K562 (cell line): ENCODE measurements around the gene FBXO28. TPM values are rescaled to one million over a fixed set of nuclear protein-coding genes. Genes with fewer than 3 reads are reported as not detected.

Experiments
- ATAC-seq: fragments of 200-7000 bp; cut with Tn5 transposase; 3 replicates; pipeline ENCODE4 v1.9.1; 2020; ENCODE audit warnings: moderate library complexity
- BruUV-seq: library from RNA; stranded (reverse); fragments of 400-500 nt; replicated peaks from 2 replicates; lab custom pipeline; 2021; lab: Mats Ljungman, UMichigan
- CTCF ChIA-PET: fragments of 300-600 bp; formaldehyde crosslinking; extraction: SDS; loops from one replicate; lab custom pipeline; 2021; ENCODE audit warnings: low intra/inter-chr PET ratio; lab: Yijun Ruan, JAX
- POLR2A ChIA-PET: fragments of 300-600, 350-650 bp; sonication (Branson Sonifier 250); formaldehyde crosslinking; extraction: SDS; loops from one replicate; lab custom pipeline; 2021; ENCODE audit warnings: antibody characterized with exemption, inconsistent platforms; lab: Yijun Ruan, JAX
- DNase-seq, 4 experiments: peaks; one replicate each; pipeline versions ENCODE4 v3.0.0 to v3.0.0-alpha.2; 2011 to 2018; ENCODE audit warnings: low spot score in 3 of 4, mixed read lengths in 3 of 4; ENCODE audit errors: extremely low read depth in 1 of 4
- FAIRE-seq: peaks from 2 replicates; lab custom pipeline; 2011; peaks lifted over from hg19 to GRCh38; lab: Jason Lieb, UNC
- H2AFZ ChIP-seq: 2 replicates; pipeline ENCODE4 v1.6.0; 2011; ENCODE audit warnings: low read depth, low read length, control low read depth, inconsistent platforms
- H3K27ac ChIP-seq: fragments of 200-600 bp; 3 replicates; pipeline ENCODE4 v1.8.0; 2011; ENCODE audit warnings: low read depth, mild to moderate bottlenecking, control low read depth, inconsistent platforms, low read length, moderate library complexity, mixed read lengths; ENCODE audit errors: extremely low read depth
- H3K27me3 ChIP-seq, 2 experiments: fragments of 300-600 bp in 1 of 2; 2 replicates in 1 of 2; 3 replicates in 1 of 2; pipeline versions ENCODE4 v1.6.0 to v1.8.0; 2011; ENCODE audit warnings: inconsistent platforms in 2 of 2, low read length in 2 of 2, mild to moderate bottlenecking in 1 of 2, mixed read lengths in 1 of 2, moderate library complexity in 1 of 2; ENCODE audit not compliant: control insufficient read depth in 2 of 2, insufficient read depth in 2 of 2
- H3K36me3 ChIP-seq: fragments of 300-600 bp; 3 replicates; pipeline ENCODE4 v1.8.0; 2011; ENCODE audit warnings: mild to moderate bottlenecking, low read length, inconsistent platforms; ENCODE audit not compliant: control insufficient read depth, insufficient read depth
- H3K4me1 ChIP-seq, 2 experiments: fragments of 200-600 bp in 1 of 2; replicated peaks in 1 of 2; 2 replicates in 1 of 2; 3 replicates in 1 of 2; pipeline versions ENCODE4 v1.5.1 to v1.8.0; 2011; ENCODE audit warnings: inconsistent platforms in 2 of 2, low read length in 2 of 2, mild to moderate bottlenecking in 1 of 2, mixed read lengths in 1 of 2, moderate library complexity in 1 of 2; ENCODE audit not compliant: control insufficient read depth in 2 of 2, insufficient read depth in 2 of 2
- H3K4me2 ChIP-seq: 2 replicates; pipeline ENCODE4 v1.6.1; 2011; ENCODE audit warnings: low read length, control low read depth, inconsistent platforms, mixed read lengths; ENCODE audit not compliant: insufficient read depth
- H3K4me3 ChIP-seq: fragments of 200-600 bp; sonication (generic), shearing (Covaris generic); 2 replicates; pipeline ENCODE4 v1.5.1; 2016; ENCODE audit warnings: control low read depth, inconsistent platforms
- H3K79me2 ChIP-seq: fragments of 200-600 bp; 3 replicates; pipeline ENCODE4 v1.8.0; 2011; ENCODE audit warnings: low read length, inconsistent platforms; ENCODE audit not compliant: control insufficient read depth, insufficient read depth
- H3K9ac ChIP-seq, 2 experiments: 2 replicates each; pipeline versions ENCODE4 v1.6.0 to v1.6.1; 2011; ENCODE audit warnings: low read depth in 2 of 2, low read length in 2 of 2, control low read depth in 1 of 2, inconsistent platforms in 1 of 2, mild to moderate bottlenecking in 1 of 2, mixed read lengths in 1 of 2; ENCODE audit not compliant: insufficient read depth in 1 of 2
- H3K9me1 ChIP-seq: one replicate; pipeline ENCODE4 v1.6.0; 2011; ENCODE audit warnings: inconsistent platforms, mild to moderate bottlenecking, low read length, moderate library complexity; ENCODE audit not compliant: control insufficient read depth, insufficient read depth
- H3K9me3 ChIP-seq: replicated peaks from 2 replicates; pipeline ENCODE4 v1.5.1; 2011; ENCODE audit warnings: low read depth, low read length, inconsistent platforms; ENCODE audit not compliant: control insufficient read depth, insufficient read depth
- H4K20me1 ChIP-seq: replicated peaks from 2 replicates; pipeline ENCODE4 v1.6.1; 2011; ENCODE audit warnings: low read length, inconsistent platforms, mixed read lengths; ENCODE audit not compliant: control insufficient read depth, insufficient read depth
- ARHGAP35 ChIP-seq: fragments of 450-650 bp; IDR thresholded peaks from 2 replicates; pipeline ENCODE4 v1.6.1; 2018; ENCODE audit not compliant: partially characterized antibody
- BHLHE40 ChIP-seq: IDR thresholded peaks from 2 replicates; pipeline ENCODE4 v1.6.1; 2011; ENCODE audit warnings: low read length, improper control_type of control experiment
- GABPB1 ChIP-seq: sonication (generic); formaldehyde crosslinking; IDR thresholded peaks from 2 replicates; pipeline ENCODE4 v1.8.0; 2022; ENCODE audit warnings: mild to moderate bottlenecking, missing genetic modification reagents
- GABPB2 ChIP-seq: fragments of 250-450 bp; sonication (Bioruptor Pico); conservative IDR thresholded peaks from 2 replicates; pipeline ENCODE4 v1.5.1; 2021; ENCODE audit warnings: mild to moderate bottlenecking
- GTF2E2 ChIP-seq: fragments of 200-800 bp; sonication (Bioruptor generic); IDR thresholded peaks from 2 replicates; pipeline ENCODE4 v1.6.1; 2016; ENCODE audit warnings: missing genetic modification characterization, missing compliant biosample characterization
- HNRNPK ChIP-seq: fragments of 200-400 bp; formaldehyde crosslinking; IDR thresholded peaks from one replicate; pipeline ENCODE4 v1.6.1; 2018; ENCODE audit warnings: mild to moderate bottlenecking, low read depth, low read length; ENCODE audit not compliant: poor library complexity, severe bottlenecking
- NEUROD1 ChIP-seq: fragments of 150-350 bp; IDR thresholded peaks from 2 replicates; pipeline ENCODE4 v1.6.1; 2014; ENCODE audit warnings: borderline replicate concordance, low read length, low read depth; ENCODE audit not compliant: partially characterized antibody
- NFYB ChIP-seq: IDR thresholded peaks from 2 replicates; pipeline ENCODE4 v1.6.1; 2011; ENCODE audit warnings: mild to moderate bottlenecking, moderate library complexity; ENCODE audit not compliant: insufficient read length; ENCODE audit errors: extremely low read depth
- RAD21 ChIP-seq, 2 experiments: fragments of 250-450 bp in 1 of 2; fragments of 450-650 bp in 1 of 2; sonication (Bioruptor Pico) in 1 of 2; formaldehyde crosslinking in 1 of 2; IDR thresholded peaks in 1 of 2; conservative IDR thresholded peaks in 1 of 2; 2 replicates each; pipeline versions ENCODE4 v1.4.0 to v1.8.0; 2020 to 2022; ENCODE audit warnings: mild to moderate bottlenecking in 2 of 2, moderate library complexity in 1 of 2
- TAF1 ChIP-seq: IDR thresholded peaks from 2 replicates; pipeline ENCODE4 v1.6.1; 2011; ENCODE audit warnings: mild to moderate bottlenecking, low read length, moderate library complexity; ENCODE audit not compliant: insufficient read depth, control insufficient read depth, severe bottlenecking; ENCODE audit errors: extremely low read depth
- ZNF212 ChIP-seq: fragments of 450-650 bp; formaldehyde crosslinking; IDR thresholded peaks from 2 replicates; pipeline ENCODE4 v1.4.0; 2020; ENCODE audit warnings: mild to moderate bottlenecking
- ZNF445 ChIP-seq: fragments of 250-450 bp; sonication (Bioruptor Pico); IDR thresholded peaks from 2 replicates; pipeline ENCODE4 v1.4.0; 2020; ENCODE audit warnings: low read depth, mild to moderate bottlenecking, moderate library complexity
- WGBS: fragments of 100-300 bp; shearing (Covaris generic); methylation state at CpG from one replicate; pipeline ENCODE4 v1.1.6; 2016; ENCODE audit warnings: low coverage, mixed read lengths; ENCODE audit not compliant: insufficient coverage; ENCODE audit errors: missing lambda C conversion rate; 5-methylcytosine and 5-hydroxymethylcytosine counted together
- in situ Hi-C: fragments of 300-500 bp; cut with MboI; formaldehyde crosslinking; loops from 4 replicates; pipeline ENCODE4 v1.15.0; 2018; ENCODE audit warnings: inconsistent platforms, mixed read lengths
- intact Hi-C: fragments of 100-400 bp; cut with micrococcal nuclease; formaldehyde crosslinking; loops from 2 replicates; pipeline ENCODE4 v1.14.2; 2022
- polyA plus RNA-seq, 8 experiments: library from polyadenylated mRNA; depleted of rRNA in 4 of 8; stranded (reverse) in 5 of 8; unstranded in 3 of 8; fragments of >200 nt; fragmentation: Nextera tagmentation in 2 of 8; fragmentation: Illumina TruSeq in 1 of 8; extraction: Ambion mirVana in 2 of 8; extraction: Trizol in 1 of 8; gene quantifications; 2 replicates each; pipeline versions ENCODE4 v1.2.1 to v1.2.3, GENCODE V29; 2011 to 2014; ENCODE audit warnings: inconsistent platforms in 1 of 8, missing spikeins in 1 of 8
- total RNA-seq, 7 experiments: library from RNA; depleted of rRNA in 6 of 7; stranded (reverse); fragments of >200 nt in 6 of 7; fragmentation: Illumina TruSeq in 2 of 7; extraction: Trizol in 2 of 7; gene quantifications; 2 replicates each; pipeline versions ENCODE4 v1.2.1 to v1.2.3, GENCODE V29; 2011 to 2021; ENCODE audit warnings: low replicate concordance in 1 of 7
- TF ChIP-seq, protein P1 (sequence below): fragments of 250-450 bp; sonication (Bioruptor Pico); IDR thresholded peaks from 2 replicates; pipeline ENCODE4 v1.8.0; 2021; ENCODE audit warnings: moderate library complexity, mild to moderate bottlenecking, inconsistent platforms
- TF ChIP-seq, protein P2 (sequence below): fragments of 250-450 bp; sonication (Bioruptor Pico); IDR thresholded peaks from 2 replicates; pipeline ENCODE4 v1.8.0; 2022; ENCODE audit warnings: inconsistent platforms
- TF ChIP-seq, protein P3 (sequence below): fragments of 450-650 bp; conservative IDR thresholded peaks from 2 replicates; pipeline ENCODE4 v1.6.1; 2016; ENCODE audit warnings: missing genetic modification characterization, low read depth, mild to moderate bottlenecking, missing compliant biosample characterization, moderate library complexity

Gene FBXO28
- total and polyA plus RNA-seq, 9 of the 15 experiments (the other 6 are each of a cell fraction or from before 2014, with no cell fraction given), result 4.1 to 34.8 (median 25.3) TPM

DNA sequence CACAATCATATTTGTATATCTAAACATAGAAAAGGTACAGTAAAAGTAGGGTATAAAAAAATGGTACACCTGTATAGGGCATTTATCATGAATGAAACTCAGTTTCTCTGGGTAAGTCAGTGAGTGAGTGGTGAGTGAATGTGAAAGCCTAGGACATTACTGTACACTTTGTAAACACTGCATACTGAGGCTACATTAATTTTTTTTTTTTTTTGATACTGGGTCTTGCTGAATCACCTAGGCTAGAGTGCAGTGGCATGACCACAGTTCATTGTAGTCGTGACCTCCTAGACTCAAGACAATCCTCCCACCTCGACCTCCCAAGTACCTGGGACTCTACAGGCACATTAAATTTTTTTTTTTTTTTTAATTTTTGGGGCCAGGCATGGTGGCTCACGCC is 27.8 kb downstream of the FBXO28 start:
- TF ChIP-seq, protein P1, sequence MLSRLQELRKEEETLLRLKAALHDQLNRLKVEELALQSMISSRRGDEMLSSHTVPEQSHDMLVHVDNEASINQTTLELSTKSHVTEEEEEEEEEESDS (CRISPR knock-in tag), result no peak
- TF ChIP-seq GABPB1 (CRISPR knock-in tag) (no peak), GABPB2 (CRISPR knock-in tag) (no peak), BHLHE40 (no peak), GTF2E2 (tag) (no peak), HNRNPK (no peak), NEUROD1 (no peak), ZNF212 (CRISPR knock-in tag) (no peak), RAD21 (CRISPR knock-in tag; conservative IDR thresholded peaks at IDR 0.05 in 1 of 2, IDR thresholded peaks at IDR 0.05 in 1 of 2) (no peak), ARHGAP35 (no peak), ZNF445 (CRISPR knock-in tag) (no peak), TAF1 (no peak), NFYB (no peak)
- TF ChIP-seq, protein P2, sequence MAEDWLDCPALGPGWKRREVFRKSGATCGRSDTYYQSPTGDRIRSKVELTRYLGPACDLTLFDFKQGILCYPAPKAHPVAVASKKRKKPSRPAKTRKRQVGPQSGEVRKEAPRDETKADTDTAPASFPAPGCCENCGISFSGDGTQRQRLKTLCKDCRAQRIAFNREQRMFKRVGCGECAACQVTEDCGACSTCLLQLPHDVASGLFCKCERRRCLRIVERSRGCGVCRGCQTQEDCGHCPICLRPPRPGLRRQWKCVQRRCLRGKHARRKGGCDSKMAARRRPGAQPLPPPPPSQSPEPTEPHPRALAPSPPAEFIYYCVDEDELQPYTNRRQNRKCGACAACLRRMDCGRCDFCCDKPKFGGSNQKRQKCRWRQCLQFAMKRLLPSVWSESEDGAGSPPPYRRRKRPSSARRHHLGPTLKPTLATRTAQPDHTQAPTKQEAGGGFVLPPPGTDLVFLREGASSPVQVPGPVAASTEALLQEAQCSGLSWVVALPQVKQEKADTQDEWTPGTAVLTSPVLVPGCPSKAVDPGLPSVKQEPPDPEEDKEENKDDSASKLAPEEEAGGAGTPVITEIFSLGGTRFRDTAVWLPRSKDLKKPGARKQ (CRISPR knock-in tag), result no peak
- TF ChIP-seq, protein P3, sequence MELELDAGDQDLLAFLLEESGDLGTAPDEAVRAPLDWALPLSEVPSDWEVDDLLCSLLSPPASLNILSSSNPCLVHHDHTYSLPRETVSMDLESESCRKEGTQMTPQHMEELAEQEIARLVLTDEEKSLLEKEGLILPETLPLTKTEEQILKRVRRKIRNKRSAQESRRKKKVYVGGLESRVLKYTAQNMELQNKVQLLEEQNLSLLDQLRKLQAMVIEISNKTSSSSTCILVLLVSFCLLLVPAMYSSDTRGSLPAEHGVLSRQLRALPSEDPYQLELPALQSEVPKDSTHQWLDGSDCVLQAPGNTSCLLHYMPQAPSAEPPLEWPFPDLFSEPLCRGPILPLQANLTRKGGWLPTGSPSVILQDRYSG (tag), result no peak
- ATAC-seq (no peak), FAIRE-seq (no peak), DNase-seq (no peak)
- no peaks in the 10 kb centered on the region; the same call in 2 of the 3 replicates for H3K79me2 ChIP-seq
- H3K4me3 ChIP-seq, result no peak overlapping the region
- H3K9ac ChIP-seq, result no peak overlapping the region
- H3K4me1 ChIP-seq, result no peaks in the 10 kb centered on the region
- H4K20me1 ChIP-seq, result no peaks in the 10 kb centered on the region
- in situ Hi-C loops, result no loop called here
- POLR2A ChIA-PET, result interaction anchor here (0.7 kb wide), 1 partner anchor 8 kb away, joined by 3 read pairs; no protein-coding TSS in a partner anchor
- H3K27ac ChIP-seq, result no peak overlapping the region
- H2AFZ ChIP-seq, result no peak overlapping the region
- no peaks in the 10 kb centered on the region for H3K9me1 ChIP-seq
- intact Hi-C loops, result no loop called here
- H3K27me3 ChIP-seq, result no peaks in the 10 kb centered on the region
- no peaks in the 10 kb centered on the region for H3K9me3 ChIP-seq
- no TSS peak for BruUV-seq
- no peak overlapping the region for H3K4me2 ChIP-seq
- H3K36me3 ChIP-seq, result peaks cover 48% of the 10 kb centered on the region; the same call in 2 of the 3 replicates
- CTCF ChIA-PET, result no interaction called here
- 76% methylated on average over 3 of the region's 3 CpGs for WGBS
